Measurements from ENCODE around the gene TPST1. TPM values are rescaled to one million over a fixed set of nuclear protein-coding genes. Genes with fewer than 3 reads are reported as not detected.

Gene TPST1
- total RNA-seq (2022; extraction: Qiagen RNA extraction): 6.3 to 8.3 TPM (median 7.3 TPM) in 5 replicates

GRCh38 chr7:66204822-66205740 lies at the start of gene TPST1:
Gene TPST1 (plus strand): TSS chr7:66205334. CDS start chr7:66240426, 35,092 bp downstream.

Other genes with a start within 250 kb of the TPST1 start
- gene GUSB, start 223.1 kb upstream of the TPST1 start, total RNA-seq (2022; extraction: Qiagen RNA extraction): 27.0 to 32.6 TPM (median 30.9 TPM) in 5 replicates
- 17.8 to 24.0 TPM (median 21.8 TPM) in 5 replicates for gene ASL, start 129.5 kb upstream of the TPST1 start, total RNA-seq (2022; extraction: Qiagen RNA extraction)
- 26.4 to 32.7 TPM (median 26.8 TPM) in 5 replicates for gene CRCP, start 90.5 kb upstream of the TPST1 start, total RNA-seq (2022; extraction: Qiagen RNA extraction)

All from A549 treated with dexamethasone at 1 μM for 4 hours (cell line).